ENCODE results near the gene C6orf120. TPM values are rescaled to one million over a fixed set of nuclear protein-coding genes. Genes with fewer than 3 reads are reported as not detected.

The C6orf120 gene
- 22.0 TPM for total RNA-seq
- long read RNA-seq, transcript C6orf120-201 (1 exons, 2,667 nt), result major isoform, 61 of 61 reads
- long read RNA-seq, partial matches to known transcripts, result 0 of 61 reads
- long read RNA-seq, other reads (novel, unspliced or antisense), result 0 of 61 reads

GRCh38 chr6:169701954-169702839 lies at the start of gene C6orf120, which contains the start of gene WDR27:
Gene C6orf120 (plus strand): TSS chr6:169702126. CDS start chr6:169702460, 334 bp downstream.
Gene WDR27 (minus strand): TSS chr6:169702029. CDS start chr6:169689005, 13,024 bp downstream.
- peak; percentile 99 for DNase-seq
- Histone ChIP-seq H3K36me3 (peaks cover 15% of the 10 kb centered on the region), H3K4me1 (peaks cover 35% of the 10 kb centered on the region), H3K9me3 (no peaks in the 10 kb centered on the region), H3K27me3 (no peaks in the 10 kb centered on the region), H3K4me3 (peak within 1 kb of the TSS; percentile 76), H3K27ac (peak within 1 kb of the TSS; percentile 93)
- ATAC-seq, result peak; percentile 97
- intact Hi-C loops (cut with DNase I), result no loop called here
- no peak for TF ChIP-seq CTCF (IDR thresholded peaks at IDR 0.05)

- no peak for DNase-seq
- Histone ChIP-seq H3K4me1 (peaks cover 5% of the 10 kb centered on the region), H3K4me3 (no peak overlapping the region), H3K36me3 (no peaks in the 10 kb centered on the region), H3K9me3 (no peaks in the 10 kb centered on the region), H3K27ac (no peak overlapping the region), H3K27me3 (no peaks in the 10 kb centered on the region)
- intact Hi-C loops (cut with DNase I), result no loop called here
- ATAC-seq, result no peak
- TF ChIP-seq CTCF (IDR thresholded peaks at IDR 0.05), result no peak
These were observed 49.0 kb upstream of the C6orf120 start for GRCh38 chr6:169652896-169653295.

- Histone ChIP-seq H3K4me1 (peaks cover 5% of the 10 kb centered on the region), H3K9me3 (no peaks in the 10 kb centered on the region), H3K4me3 (peak overlapping the region; percentile 57), H3K27ac (peak overlapping the region; percentile 80), H3K27me3 (no peaks in the 10 kb centered on the region), H3K36me3 (no peaks in the 10 kb centered on the region)
- ATAC-seq (no peak), DNase-seq (no peak)
- no peak for TF ChIP-seq CTCF (IDR thresholded peaks at IDR 0.05)
- intact Hi-C loops (cut with DNase I), result no loop called here
These were observed 48.2 kb upstream of the C6orf120 start for GRCh38 chr6:169653691-169654090.

- Histone ChIP-seq H3K9me3 (no peaks in the 10 kb centered on the region), H3K4me3 (peak overlapping the region; percentile 57), H3K4me1 (peaks cover 5% of the 10 kb centered on the region), H3K36me3 (no peaks in the 10 kb centered on the region), H3K27me3 (no peaks in the 10 kb centered on the region), H3K27ac (peak overlapping the region; percentile 80)
- ATAC-seq, result peak; percentile 98
- intact Hi-C loops (cut with DNase I), result no loop called here
- peak; percentile 86 for DNase-seq
- peak; percentile 15 for TF ChIP-seq CTCF (IDR thresholded peaks at IDR 0.05)
These were observed 47.1 kb upstream of the C6orf120 start for GRCh38 chr6:169654598-169655391.

GRCh38 chr6:169656546-169657283 lies 45.2 kb upstream of the C6orf120 start:
- H3K4me1 ChIP-seq, result peaks cover 5% of the 10 kb centered on the region
- intact Hi-C loops (cut with DNase I), result no loop called here
- no peak for TF ChIP-seq CTCF (IDR thresholded peaks at IDR 0.05)
- no peak for ATAC-seq
- H3K36me3 ChIP-seq, result no peaks in the 10 kb centered on the region
- DNase-seq, result no peak
- H3K4me3 ChIP-seq, result no peak overlapping the region
- H3K27me3 ChIP-seq, result no peaks in the 10 kb centered on the region
- no peaks in the 10 kb centered on the region for H3K9me3 ChIP-seq
- no peak overlapping the region for H3K27ac ChIP-seq
